ENCODE measurements around the gene ACAP1.

The ACAP1 gene

GRCh38 chr17:7311110-7311705 is 25.1 kb upstream of the ACAP1 start:
- no peak for DNase-seq

- DNase-seq: no peak
Observed at GRCh38 chr17:7312432-7313087, 23.8 kb upstream of the ACAP1 start.

DNA sequence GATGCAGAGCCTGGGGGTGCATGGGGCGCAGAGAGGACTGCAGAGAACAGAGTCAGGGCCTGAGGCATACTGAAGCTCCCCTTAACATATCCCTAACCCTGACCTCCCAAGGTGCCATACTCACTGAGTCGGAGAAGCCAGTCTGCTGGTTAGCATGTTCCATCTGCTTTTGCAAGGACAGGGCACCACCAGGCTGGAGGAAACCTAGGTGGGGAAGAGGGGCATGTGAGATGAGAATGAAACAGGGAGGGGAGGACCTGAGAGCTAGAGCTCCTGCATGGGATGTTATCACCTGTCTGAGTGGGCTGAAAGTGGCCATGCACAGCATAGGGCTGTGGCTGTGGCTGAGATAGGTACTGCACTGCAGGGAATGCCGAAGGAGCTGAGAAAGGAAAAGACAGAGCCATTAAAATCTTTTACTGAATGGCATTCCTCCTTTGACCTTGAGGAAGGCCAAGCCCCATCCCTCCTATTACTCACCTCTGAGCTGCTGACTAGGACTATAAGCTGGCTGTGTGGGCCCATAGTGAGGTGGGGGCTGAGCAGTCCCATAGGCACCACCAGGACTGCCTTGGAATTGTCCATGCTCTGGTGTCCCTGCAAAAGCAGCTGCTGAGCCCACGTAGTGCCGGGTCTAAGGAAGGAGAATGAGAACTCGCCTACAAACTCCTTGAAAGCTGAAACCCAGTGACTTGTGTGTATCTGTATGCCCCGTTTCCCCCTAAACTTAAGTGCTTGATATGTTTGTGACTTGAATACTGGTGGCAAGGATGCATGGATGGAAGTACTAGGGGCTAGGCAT is 23.0 kb upstream of the ACAP1 start:
- no peak for DNase-seq

DNA sequence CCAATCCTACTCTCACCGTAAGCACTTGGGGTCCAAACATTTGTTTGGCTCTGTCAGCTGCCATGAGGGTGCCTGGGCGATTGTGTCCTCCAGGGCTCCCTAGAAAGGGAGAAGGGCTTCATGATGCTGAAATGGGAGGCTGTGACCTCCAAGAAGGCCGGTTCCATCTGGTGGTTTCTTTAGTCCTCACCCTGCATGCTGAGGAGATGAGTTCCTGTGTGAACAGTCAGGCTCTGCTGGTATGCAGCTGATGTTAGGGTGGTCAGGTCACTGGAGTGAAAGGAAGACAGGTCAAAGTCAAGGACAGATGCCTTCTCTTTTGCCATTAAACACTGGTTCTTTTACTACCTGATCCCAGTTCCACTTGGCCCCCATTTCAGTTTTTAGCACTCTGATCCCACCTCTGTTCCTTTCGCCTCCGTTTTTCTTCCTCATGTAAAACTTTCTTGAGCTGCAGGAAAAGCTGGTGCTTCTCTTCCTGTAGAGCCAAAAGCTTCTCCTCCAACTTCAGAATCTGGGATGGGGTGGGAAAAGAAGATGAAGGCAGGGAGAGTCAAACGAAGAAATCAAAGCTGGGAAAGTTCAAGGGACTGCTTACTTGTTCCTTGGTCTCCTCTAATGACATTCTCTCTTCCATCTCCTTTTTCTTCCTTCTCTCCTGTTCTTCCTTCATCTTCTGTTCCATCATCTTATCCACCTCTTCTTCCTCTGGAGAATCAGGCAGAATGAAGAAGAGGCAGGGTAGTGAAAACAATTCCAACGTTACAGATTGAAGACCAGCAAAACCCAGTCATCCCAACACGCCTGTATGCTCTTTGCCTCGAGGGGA is 22.2 kb upstream of the ACAP1 start:
- no peak for DNase-seq

DNA sequence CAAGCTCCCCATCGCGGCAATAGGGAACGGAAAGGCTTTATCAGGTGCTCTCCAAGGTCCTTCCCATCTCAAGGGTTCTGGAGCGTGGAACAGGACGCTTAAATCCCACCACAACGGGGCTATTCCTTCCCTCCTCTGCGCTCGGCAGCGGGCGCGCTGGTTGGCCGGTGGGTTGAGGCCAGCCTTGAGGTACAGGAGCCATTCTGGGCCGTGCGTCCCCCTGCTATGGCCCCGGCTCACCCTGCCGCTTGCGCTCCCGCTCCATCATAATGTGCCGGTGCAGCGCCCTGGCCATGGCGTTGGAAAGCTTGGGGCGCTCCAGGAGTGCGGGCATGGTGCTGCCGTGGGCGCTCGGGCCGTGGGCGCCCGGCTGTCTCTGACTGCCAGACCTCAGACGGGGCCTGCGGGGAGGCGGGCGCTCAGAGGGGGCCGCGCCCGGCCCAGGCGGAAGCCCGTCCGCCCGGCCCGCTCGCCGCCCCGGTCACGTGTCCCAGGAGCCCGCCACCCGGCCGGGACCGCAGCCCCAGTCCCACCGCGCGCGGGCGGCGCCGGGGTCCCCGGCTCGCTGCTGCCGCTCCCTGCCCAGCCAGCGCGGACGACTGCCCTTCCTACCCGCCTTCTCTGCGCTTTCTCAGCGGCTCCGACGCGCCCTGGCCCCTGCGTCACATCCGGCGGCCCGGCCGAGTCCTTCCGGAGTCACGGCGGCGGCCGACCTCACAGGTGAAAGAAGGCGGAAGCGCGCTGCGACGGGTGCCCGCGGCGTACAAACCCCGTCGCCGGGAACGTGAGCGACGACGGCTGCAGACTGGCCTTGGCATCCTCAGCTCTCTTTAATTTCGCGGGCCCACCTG is 21.4 kb upstream of the ACAP1 start, which contains the start of gene GPS2:
Gene GPS2 (minus strand): TSS at position 642 of the 851 bp plus-strand sequence. CDS start 308 bp downstream, at position 334.
- peak; percentile 87 for DNase-seq

- no peak for DNase-seq
Observed at GRCh38 chr17:7315570-7316235, 20.6 kb upstream of the ACAP1 start.

DNA sequence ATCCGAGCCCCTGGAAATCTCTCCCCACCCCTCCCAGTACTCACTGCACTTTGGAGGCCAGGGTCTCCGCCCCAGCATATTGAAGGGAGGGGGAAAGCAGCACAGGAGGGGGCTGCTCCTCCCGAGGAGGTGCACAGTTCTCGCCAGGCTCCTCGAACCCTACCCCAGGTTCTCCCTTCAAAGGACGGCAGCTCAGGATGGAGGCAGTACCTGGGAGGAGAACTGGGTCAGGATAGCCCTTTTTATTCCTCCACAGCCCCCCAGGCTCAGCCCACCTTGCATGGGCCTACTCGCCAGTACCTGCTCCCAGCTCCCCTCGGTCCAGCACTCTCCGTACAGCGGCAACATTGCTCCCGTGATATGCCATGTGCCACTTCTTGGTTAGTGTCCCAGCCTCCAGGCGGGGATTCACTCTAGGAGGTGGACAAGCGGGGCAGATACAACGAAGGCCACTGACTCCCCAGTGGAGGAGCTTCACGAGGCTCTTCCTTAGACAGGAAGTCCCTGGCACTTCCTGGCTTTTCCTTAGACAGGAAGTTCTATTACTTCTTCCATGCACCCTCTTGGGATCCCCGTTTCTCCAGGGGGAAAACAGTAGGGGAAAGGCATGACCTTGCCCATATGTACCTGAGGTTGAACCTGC is 19.0 kb upstream of the ACAP1 start:
- no peak for DNase-seq

DNA sequence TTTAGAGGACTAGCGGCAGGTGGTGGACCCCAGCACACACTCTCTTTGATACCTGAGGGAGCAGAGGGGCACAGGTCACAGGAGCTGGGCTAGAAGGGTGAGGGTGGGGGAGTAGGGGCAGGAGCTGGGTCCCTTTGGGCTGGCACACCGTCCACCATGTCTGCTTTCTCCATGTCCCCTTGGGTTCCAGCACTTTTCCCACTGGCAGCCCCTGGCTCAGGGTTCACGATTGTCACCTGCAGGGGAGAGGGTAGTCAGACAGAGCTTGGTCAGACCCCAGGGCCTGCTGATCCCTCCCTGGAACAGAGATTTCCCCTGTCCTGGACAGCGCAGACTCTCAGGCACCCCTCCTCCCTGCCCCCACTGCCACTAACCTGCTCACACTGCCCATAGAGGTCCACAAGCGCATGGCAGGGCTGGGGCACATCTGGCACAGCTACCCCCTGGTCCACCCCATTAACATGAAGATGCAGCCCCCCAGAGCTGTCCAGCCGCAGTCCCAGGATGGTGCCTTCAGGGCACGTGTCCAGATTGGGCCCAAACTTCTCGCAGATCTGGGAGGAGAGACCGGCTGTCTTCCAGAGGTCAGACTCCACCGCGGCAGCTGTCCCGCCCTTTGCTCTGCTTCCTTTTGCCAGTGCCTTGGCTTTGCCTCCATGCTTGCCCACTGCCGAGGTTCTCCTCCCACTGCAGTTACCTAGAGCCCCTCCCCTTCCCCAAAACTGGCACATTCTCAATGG is 18.0 kb upstream of the ACAP1 start:
- DNase-seq: no peak

DNA sequence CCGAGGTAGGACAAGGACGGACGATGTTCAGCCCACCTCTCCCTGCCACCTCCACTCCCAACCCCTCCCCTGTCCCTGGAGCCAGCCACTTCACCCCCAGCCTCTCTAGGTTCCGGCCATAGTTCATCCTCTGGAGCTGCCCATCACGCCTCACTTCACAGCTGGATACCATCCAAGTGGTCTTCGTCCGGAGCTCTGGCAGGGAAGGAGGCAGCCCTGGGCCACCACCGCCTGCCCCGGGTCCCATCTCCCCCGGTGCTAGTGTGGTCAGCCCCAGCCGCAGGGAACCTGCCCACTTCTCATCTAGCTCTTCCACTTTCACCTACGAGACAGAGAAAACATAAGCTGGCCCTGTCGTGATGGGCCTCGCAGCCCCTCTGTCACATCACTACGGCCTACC is 14.9 kb upstream of the ACAP1 start:
- no peak for DNase-seq

GRCh38 chr17:7322520-7323194 is 13.7 kb upstream of the ACAP1 start:
- DNase-seq: no peak

DNA sequence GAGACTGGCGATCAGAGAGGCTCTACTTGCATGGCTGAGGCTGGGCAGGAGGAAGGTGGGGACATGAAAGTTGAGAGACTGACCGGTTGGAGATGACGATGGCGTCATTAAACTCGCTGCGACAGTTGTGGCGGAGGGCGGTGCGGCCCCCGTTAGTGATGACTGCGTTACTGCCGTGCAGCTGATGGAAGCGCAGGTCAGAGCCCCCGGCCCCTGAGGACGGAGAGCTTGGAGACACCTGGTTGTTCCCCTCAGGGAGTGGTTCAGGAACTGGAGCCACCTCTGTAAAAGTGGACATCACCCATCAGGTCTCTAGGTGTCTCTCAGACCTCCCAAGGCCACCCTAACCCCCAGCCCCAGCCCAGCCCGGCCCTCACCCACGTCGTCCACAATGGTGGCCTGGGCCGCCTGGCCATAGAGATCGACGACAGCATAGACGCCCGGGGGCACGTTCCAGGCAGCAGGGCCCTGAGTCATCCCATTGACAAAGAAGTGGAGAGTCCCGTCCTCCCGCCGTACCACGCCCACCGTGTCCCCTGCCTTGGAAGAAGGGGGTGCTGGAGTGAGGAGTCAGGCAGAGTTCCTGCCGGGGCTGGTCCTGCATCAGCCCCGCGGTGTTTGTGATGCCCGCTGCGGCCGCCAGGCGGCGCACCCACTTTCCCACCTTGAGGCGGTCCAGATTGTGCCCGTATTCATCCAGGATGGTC is 12.4 kb upstream of the ACAP1 start:
- DNase-seq: no peak

DNA sequence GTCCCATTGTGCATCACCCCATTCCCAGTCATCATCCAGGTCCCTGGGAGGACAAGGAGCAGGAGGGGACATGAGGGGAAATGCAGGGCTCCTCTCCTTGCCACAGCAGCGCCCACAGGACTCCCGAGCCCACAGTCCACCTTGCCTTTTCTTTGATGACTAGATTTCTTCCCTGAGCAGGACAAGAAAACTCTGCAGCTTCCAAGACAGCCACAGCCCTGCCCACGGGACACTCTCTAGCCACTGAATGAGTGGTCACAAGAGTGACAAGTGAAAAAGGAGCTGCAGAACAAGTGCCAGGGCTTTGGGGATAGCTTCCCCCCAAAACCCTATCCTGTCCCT is 11.9 kb upstream of the ACAP1 start:
- DNase-seq: no peak

DNA sequence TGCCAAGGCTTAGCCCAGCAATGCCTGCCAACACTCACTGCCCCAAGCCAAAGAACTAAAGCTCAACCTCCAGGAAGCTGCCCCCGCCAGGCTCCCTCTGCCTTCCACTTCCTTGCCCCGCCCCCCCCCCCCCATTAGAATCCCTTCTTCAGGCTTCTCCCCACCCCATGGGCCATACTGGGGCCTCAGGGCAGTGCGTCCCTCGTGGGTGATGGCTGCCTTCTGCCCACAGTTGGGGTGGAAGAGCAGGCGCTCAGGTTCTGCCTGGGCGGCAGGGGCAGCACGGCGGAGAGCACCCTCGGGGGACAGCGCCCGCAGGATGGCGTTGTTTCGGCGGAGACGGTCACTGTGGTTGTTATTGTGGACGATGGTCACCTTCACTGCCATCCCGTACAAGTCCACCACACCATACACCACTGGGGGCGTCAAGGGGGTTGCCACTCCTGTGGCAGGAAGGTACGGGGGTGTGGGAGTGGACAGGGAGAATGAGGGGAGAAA is 11.2 kb upstream of the ACAP1 start:
- DNase-seq: no peak

- no peak for DNase-seq
Observed at GRCh38 chr17:7326186-7326585, 10.1 kb upstream of the ACAP1 start.

DNA sequence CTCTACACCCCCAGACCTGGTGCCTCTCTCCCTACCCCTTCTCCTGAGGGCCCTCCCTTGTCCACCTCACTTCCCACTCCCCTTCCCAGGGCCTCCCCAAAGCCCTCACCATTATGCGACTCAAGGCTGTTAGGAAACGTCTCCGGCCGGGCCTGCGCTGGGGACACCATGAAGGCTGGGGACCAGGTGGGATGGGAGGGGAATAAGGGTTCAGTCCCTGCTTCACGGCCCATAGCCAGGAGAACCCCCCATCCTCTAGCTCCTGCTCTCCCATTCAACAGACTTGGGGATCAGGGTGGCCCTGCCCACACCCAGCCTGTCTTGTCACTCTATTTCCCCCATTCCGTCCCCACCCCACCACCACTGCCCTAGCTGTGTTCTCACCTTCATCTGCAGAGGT is 9.3 kb upstream of the ACAP1 start:
- no peak for DNase-seq

DNA sequence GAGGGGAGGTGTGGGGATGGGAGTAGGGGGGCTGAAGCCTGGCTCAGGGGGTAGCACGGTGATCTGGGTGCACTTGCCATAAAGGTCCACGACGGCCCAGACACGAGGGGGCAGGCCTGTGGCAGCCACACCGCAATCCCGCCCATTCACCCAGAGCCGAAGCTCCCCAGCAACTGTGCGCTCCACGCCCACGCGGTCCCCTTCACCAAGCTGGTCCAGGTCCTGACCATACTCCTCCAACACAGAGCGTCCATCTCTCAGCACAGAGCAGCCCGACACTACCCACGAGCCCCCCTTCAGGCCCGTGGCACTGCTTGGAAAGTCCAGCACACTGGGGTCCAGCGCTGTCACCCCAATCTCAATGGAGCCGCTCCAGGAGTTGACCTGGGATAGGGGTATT is 8.8 kb upstream of the ACAP1 start:
- no peak for DNase-seq

DNA sequence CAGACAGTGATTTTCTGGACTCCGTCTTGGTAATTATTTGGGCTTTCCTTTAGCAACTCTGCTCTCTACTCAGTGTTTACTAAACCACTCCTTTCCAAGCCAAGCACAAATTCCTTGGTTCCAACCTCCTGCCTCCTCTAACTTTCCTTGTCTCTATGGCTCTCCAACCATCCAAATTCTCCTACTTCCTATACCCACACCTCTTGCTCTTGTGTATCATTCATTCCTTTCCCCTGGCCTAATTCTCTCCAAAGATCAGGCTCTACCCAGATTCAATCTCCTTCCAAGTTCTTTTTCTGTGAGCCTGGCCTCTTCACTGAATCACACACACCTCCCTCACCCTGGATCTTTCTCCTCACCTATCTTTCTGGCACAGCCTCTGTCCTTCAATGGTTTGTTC is 8.3 kb upstream of the ACAP1 start:
- DNase-seq: no peak

- no peak for DNase-seq
Observed at GRCh38 chr17:7328840-7329373, 7.4 kb upstream of the ACAP1 start, which contains the start of gene NEURL4. Gene NEURL4, minus strand, starts transcription at chr17:7329335. Its CDS starts 23 bp downstream, at chr17:7329312.
